ENCODE results near the gene MEGF11. TPM values are rescaled to one million over a fixed set of nuclear protein-coding genes. Genes with fewer than 3 reads are reported as not detected.

MEGF11 gene
- total RNA-seq, 4 donors from 2014 or later = 0.76 TPM; not detected in 3

DNA sequence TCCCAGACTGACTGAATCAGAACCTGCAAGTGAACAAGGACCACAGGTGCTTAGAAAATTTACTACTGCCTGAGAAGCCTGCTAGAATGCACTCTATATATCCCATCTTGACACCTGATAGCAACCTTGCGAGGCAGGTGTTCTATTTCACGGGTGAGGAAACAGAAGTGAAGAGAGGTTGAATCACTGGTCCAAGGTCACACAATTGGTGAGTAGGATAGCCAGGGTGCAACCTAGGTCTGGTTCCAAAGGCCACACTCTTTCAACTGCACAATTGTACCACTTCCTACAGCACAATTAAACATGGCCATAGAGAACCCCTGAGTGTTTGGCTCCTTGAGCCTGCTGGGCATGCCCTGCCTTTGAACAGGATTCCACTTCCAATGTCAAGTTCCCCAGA lies 297.2 kb downstream of the MEGF11 start:
- TF ChIP-seq, protein P1, sequence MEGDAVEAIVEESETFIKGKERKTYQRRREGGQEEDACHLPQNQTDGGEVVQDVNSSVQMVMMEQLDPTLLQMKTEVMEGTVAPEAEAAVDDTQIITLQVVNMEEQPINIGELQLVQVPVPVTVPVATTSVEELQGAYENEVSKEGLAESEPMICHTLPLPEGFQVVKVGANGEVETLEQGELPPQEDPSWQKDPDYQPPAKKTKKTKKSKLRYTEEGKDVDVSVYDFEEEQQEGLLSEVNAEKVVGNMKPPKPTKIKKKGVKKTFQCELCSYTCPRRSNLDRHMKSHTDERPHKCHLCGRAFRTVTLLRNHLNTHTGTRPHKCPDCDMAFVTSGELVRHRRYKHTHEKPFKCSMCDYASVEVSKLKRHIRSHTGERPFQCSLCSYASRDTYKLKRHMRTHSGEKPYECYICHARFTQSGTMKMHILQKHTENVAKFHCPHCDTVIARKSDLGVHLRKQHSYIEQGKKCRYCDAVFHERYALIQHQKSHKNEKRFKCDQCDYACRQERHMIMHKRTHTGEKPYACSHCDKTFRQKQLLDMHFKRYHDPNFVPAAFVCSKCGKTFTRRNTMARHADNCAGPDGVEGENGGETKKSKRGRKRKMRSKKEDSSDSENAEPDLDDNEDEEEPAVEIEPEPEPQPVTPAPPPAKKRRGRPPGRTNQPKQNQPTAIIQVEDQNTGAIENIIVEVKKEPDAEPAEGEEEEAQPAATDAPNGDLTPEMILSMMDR (IDR thresholded peaks at IDR 0.05) = no peak
- TF ChIP-seq POLR2A (IDR thresholded peaks at IDR 0.05) = no peak
- Histone ChIP-seq H3K4me1 (no peaks in the 10 kb centered on the region), H3K36me3 (no peaks in the 10 kb centered on the region), H3K9me3 (no peaks in the 10 kb centered on the region), H3K27me3 (no peaks in the 10 kb centered on the region), H3K27ac (no peak overlapping the region), H3K4me3 (no peak overlapping the region)
- intact Hi-C loops (cut with DNase I; ENCODE audit: low total_unique reads) = no loop called here
- no peak for DNase-seq

DNA sequence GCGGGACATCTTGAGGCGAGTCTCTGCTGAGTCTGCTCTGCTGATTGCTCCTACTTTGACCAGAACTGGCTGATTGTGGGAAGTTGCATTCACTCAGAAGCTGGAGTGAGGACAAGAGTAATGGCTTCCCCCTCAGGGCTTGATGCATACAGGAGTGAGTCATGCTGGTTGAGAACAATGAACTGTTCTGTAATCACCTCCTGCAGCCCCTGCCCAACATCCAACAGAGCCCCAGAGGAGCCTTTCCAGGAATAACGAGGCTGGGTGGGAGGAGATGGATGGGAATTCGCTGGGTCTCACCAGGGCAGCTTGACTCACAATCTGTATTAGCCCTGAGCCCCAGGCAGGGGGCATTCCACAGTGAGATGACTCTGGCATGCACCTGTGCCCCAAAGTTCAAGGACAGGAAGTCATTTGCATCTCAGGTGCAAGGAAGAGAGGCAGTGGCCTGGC lies 299.2 kb downstream of the MEGF11 start:
- no peaks in the 10 kb centered on the region for H3K36me3 ChIP-seq
- no peaks in the 10 kb centered on the region for H3K27me3 ChIP-seq
- H3K9me3 ChIP-seq = no peaks in the 10 kb centered on the region
- H3K4me3 ChIP-seq = no peak overlapping the region
- TF ChIP-seq POLR2A (IDR thresholded peaks at IDR 0.05) = no peak
- TF ChIP-seq, protein P1 (IDR thresholded peaks at IDR 0.05) = no peak
- no peak overlapping the region for H3K27ac ChIP-seq
- intact Hi-C loops (cut with DNase I; ENCODE audit: low total_unique reads) = no loop called here
- no peaks in the 10 kb centered on the region for H3K4me1 ChIP-seq
- no peak for DNase-seq

- TF ChIP-seq, protein P1 (IDR thresholded peaks at IDR 0.05) = no peak
- no peak for TF ChIP-seq POLR2A (IDR thresholded peaks at IDR 0.05)
- no peak overlapping the region for H3K4me3 ChIP-seq
- intact Hi-C loops (cut with DNase I; ENCODE audit: low total_unique reads) = no loop called here
- no peaks in the 10 kb centered on the region for H3K36me3 ChIP-seq
- DNase-seq = no peak
- no peaks in the 10 kb centered on the region for H3K27me3 ChIP-seq
- no peaks in the 10 kb centered on the region for H3K9me3 ChIP-seq
- H3K27ac ChIP-seq = no peak overlapping the region
- no peaks in the 10 kb centered on the region for H3K4me1 ChIP-seq
Measured at GRCh38 chr15:65953622-65954021, 299.9 kb downstream of the MEGF11 start.

- Histone ChIP-seq H3K4me3 (no peak overlapping the region), H3K36me3 (no peaks in the 10 kb centered on the region), H3K9me3 (no peaks in the 10 kb centered on the region), H3K27ac (no peak overlapping the region), H3K4me1 (no peaks in the 10 kb centered on the region), H3K27me3 (no peaks in the 10 kb centered on the region)
- intact Hi-C loops (cut with DNase I; ENCODE audit: low total_unique reads) = no loop called here
- TF ChIP-seq POLR2A (IDR thresholded peaks at IDR 0.05) = no peak
- TF ChIP-seq, protein P1 (IDR thresholded peaks at IDR 0.05) = no peak
- no peak for DNase-seq
Measured at GRCh38 chr15:65952391-65953053, 301.0 kb downstream of the MEGF11 start.

DNA sequence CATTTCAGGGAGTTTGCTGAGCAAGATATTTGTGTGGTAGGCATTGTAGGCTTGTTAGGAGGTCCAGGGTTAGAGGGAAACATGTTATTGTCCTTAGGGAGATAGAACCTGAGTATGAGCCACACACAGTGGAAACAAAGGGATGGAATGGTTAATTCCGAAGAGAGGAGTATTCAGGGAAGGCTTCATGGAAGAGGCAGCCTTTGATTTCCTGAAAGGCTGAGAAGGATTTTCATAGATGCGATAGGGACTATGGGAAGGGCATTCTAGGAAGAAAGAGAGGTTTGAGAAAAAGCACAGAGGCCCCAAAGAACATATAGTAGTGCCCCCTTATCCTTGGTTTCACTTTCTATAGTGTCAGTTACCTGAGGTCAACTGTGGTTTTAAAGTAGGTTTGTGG lies 302.5 kb downstream of the MEGF11 start:
- Histone ChIP-seq H3K4me1 (no peaks in the 10 kb centered on the region), H3K27me3 (no peaks in the 10 kb centered on the region), H3K27ac (no peak overlapping the region), H3K36me3 (no peaks in the 10 kb centered on the region), H3K4me3 (no peak overlapping the region), H3K9me3 (no peaks in the 10 kb centered on the region)
- no peak for DNase-seq
- no peak for TF ChIP-seq POLR2A (IDR thresholded peaks at IDR 0.05)
- TF ChIP-seq, protein P1 (IDR thresholded peaks at IDR 0.05) = no peak
- intact Hi-C loops (cut with DNase I; ENCODE audit: low total_unique reads) = no loop called here

Data from uterus (tissue), 4 donors.